DMS79 (cell line): ENCODE results near the gene PELI1.

Experiments used
- DNase-seq: peaks from one replicate; lab custom pipeline; 2025; lab: John Stamatoyannopoulos, UW

The PELI1 gene

DNA sequence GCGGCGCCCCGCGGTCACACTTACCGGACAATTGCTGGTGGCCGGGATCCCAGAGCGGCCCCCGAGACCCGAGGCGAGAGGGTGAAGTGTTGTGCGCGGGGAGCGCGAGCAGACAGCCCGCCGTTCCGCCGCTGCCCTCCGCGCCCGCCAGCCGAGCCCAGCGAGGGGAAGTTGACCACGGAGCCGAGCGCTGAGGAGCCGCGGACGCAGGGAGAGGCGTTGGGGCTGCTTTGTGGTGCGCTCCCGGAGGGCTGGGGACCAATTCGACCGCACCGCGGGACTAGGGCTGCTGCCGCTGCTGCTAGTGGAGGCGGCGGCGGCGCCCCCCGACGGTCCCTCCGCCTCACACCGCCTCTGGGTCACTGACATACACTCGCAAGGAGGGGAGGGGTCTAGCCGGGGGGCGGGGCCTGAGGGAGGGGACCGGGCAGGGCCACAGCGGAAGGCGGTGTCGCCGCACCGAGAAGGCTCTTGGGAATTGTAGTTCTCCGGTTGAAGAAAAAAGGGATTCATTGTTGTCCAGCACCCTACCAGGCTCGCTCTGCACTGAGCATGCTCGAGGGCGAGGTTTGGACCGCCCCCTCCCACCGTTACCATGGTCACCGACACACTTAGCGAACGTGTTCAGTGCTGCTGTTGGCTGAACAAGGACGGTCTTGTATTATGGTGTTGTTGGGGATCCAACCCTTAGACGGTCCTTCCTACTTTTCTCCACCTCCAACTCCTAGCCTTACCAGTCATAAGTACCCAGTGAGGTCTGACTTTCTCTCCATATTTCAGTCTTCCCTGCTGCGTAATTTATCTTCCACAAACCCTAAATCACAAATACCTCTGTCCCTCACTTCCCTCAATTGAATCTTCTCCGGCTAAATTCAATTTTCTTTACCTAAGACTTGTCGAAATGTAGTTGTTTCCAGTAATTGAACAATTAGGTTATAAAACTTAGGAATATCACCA lies at the start of gene PELI1:
TSS of gene PELI1 (minus strand) at position 364 of the 957 bp plus-strand sequence. CDS start 36,110 bp downstream, outside the sequence.
- peak; percentile 90 for DNase-seq

GRCh38 chr2:64193491-64193890 lies 49.3 kb upstream of the PELI1 start:
- no peak for DNase-seq

DNA sequence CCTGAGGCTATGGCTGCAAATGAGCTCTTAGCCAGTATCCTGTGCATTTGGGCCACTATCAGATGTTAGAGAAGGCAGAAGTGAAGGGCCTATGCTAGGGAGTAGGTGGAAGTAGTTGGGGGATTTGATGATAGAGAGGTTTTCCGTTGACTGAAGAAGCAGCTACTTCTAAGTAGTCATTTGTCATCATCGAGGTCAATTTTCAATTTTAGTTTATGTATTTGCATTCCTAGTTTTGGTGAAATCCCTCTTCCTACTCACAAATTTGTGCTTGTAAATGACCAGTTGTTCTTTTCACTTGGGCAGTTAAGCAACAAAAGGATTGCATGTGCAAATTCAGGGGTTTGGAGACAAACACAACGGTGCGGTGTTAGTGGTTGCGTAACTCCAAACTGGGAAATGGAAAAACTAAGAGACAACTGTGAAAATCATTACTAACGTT lies 48.5 kb upstream of the PELI1 start:
- DNase-seq: no peak

DNA sequence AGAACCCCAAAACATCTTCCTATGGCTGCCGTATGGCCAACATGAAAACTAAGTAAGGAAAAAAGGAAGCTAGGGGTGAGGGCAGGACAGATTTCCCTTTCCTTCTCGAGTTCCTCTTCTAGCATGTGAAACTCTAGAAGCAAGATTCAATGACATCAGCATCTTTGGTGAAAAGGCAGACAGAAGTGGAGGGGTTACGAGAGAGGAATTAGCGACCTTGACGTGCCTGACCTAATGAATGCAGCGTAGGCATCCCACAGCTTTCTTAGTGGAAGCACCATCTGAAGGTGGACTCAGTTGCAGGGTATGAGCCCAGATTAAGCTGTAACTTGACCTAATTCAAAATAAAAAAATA lies 47.9 kb upstream of the PELI1 start:
- no peak for DNase-seq

DNA sequence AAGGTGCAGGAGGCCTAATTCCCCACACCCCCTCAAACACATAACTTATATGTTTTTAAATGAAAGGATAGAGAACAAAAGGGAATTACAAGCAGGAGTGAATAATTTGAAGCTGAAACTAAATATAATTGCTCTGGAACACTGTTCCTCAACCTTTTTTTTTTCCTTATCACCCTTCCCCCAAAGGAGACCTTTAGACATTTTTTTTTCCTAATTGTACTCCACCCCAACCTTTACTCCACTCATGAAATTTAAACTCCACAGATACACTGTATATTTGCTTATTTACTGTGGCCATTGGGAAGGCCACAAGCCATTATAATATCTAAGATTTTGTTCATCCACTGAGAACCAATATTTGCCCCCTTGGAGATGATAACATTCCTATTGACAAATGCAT lies 45.4 kb upstream of the PELI1 start:
- no peak for DNase-seq

- DNase-seq: no peak
These were observed 44.9 kb upstream of the PELI1 start for GRCh38 chr2:64189167-64189566.

- DNase-seq: no peak
These were observed 42.7 kb upstream of the PELI1 start for GRCh38 chr2:64186699-64187605.

DNA sequence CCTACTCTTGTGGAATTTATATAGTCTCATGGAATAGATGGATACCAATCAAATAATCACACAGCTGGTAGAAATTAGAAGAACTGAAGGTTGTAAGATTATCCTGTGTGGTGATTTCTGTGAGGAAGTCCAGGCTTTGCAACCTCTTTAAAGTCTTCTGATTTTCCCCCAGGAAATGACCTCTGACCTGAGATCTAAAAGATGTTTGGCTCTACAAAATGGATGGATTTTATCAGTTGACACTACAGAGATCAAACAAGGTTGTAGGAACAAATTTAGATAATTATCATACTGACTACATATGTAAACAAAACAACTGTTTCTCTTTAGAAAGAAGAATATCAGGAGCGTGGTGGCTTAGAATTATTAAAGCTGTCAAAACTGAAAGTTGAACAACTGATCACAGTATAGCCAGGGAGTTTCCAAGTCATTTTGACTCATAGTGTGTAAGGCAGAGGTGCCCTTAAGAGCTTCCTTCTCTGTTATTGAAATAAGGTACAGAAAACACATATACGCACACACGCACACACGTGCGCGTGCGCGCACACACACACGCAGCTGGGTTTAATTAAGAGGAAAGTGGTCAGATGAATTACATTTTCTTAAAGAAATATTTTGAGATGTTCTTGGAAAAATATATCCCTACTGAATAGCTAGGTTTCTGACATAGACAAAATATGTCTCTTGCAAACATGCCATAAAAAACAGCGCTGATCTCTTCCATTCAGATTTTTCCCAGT lies 35.5 kb upstream of the PELI1 start:
- DNase-seq: no peak

DNA sequence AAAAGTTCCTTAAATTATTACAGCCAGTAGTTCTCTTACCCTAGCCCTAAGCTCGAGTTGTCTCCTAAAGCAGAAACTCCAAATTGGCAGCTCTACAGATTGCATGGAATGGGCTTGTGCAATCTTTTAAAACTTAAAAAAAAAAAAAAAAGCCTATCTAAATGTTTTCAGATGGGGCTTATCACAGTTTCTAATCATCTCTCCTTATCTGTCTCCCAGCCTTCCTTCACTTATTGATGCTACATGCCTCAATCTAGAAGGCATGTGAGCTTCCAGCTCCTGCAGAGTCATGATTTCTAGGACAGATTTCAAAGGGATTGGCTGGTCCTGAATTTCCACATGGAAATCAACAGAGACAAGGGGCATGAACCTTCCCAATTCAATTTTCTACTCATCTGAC lies 33.1 kb upstream of the PELI1 start:
- DNase-seq: no peak

DNA sequence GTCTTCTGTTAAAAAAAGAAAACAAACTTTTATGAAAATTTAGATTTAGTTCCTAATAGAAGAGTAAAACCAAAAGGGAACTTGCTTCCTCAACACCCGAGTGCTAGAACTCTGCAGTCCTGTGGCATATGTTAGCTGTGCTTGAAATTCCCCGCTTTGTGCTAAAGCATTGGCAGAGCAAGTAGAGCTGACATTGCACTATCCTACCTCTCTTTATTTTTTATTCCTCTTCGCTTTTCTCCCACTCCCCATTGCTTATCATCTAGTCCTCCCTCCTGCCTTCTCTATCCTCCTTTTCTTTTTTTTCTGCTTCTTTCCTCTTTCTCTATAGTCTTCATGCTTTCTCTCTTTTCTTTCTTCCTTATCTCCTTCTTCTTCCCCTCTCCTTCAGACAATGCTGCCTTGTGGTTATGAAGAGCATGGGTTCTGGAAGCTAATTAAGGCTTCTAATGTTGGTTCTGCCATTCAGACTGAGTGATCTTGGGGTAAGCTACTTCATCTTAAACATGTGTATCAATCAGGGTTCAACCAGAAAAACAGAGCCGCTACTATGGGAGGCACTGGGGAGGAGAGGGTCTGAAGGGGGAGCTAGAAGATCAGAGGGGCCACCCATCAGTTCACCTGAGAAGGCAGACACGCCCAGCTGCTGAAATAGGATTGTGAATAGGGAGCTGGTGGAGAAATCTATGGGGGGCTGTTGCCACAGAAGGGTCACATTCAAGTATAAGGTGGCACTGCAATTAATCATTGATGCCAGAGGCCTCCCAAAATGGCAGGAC lies 31.4 kb upstream of the PELI1 start:
- no peak for DNase-seq

GRCh38 chr2:64173156-64174135 lies 29.2 kb upstream of the PELI1 start:
- peak; percentile 2 for DNase-seq

DNA sequence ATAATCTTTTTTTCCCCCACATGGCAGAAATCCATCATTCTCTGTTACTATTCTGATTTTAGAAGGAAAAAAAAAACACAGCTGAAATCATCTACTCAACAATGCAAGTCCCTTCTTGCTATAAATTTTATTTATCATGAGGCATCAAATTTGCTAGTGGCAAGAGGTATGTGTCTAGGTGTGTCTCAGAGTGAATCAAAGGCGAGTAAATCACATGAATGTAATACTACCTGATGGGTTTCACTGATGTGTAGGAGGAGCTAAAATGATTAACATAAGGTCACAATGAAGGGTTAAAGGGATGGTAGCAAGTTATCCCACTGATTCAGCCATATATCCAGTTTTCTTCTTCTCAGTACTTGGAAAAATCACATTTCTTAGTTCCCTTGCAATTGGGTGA lies 24.5 kb upstream of the PELI1 start:
- DNase-seq: no peak

- DNase-seq: no peak
These were observed 24.0 kb upstream of the PELI1 start for GRCh38 chr2:64168201-64168600.

- DNase-seq: no peak
These were observed 22.6 kb upstream of the PELI1 start for GRCh38 chr2:64166637-64167420.

- no peak for DNase-seq
These were observed 22.0 kb upstream of the PELI1 start for GRCh38 chr2:64166212-64166611.

GRCh38 chr2:64165706-64166105 lies 21.5 kb upstream of the PELI1 start:
- DNase-seq: no peak

DNA sequence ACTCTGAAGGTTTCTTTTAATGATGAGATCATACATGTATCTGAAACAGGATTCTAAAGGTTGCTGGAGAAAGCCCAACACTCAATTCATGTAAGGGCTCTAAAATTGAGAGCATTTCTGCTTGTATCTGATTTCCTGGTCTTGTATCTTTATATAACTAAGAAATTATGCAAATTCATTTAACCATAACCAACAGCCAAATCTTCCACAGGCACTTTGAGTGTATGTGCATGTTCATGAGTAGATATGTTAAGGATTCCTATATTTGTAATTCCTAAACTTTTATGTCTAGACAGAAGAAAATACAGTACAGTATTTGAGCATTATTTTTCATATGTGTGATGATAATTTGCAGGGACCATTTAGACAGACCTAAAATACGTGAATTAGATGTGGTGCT lies 20.4 kb upstream of the PELI1 start:
- no peak for DNase-seq

DNA sequence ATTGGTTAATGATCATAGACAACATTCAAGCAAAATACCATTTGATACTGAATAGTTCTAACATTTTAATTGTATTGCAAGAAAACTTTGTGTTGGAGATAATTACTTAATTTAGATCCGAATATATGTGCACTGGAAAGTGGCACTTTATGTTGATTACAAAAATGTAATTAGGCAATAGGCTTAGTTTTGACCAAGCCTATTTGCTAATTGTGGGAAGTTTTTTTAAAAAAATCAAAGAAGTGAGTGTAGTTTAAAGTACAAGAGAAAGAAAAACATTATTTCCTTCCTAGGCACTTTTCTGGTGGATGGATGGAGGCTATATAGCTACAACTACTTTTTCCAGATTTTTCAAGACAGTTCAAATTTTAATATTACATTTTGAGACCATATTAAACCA lies 18.3 kb upstream of the PELI1 start:
- no peak for DNase-seq

DNA sequence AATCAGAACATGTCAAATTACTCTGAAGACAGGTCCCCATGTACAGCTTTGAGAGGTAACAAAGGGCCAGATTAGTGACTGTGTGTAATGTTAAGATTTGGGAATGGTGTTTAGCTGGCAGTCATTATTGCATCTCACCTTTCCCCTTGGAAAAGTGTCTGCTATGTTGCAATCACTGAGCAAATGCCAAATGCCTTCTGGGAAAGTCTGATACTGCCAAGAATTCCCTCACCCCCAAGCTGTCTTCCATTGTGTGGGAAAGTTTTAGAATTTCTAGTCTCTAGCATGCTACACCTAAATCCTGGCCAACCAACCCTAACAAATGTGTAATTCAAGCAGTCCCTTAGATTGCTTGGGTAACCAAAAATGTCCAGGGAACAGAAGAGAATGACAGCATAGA lies 13.6 kb upstream of the PELI1 start:
- DNase-seq: no peak
